Aorta (tissue), 5 donors: Measurements from ENCODE around the gene ZRANB2. TPM values are rescaled to one million over a fixed set of nuclear protein-coding genes. Genes with fewer than 3 reads are reported as not detected.

Source experiments
- ATAC-seq: fragments of 200-7000 bp; cut with Tn5 transposase; one replicate; pipeline ENCODE4 v1.9.1; 2022; ENCODE audit warnings: moderate library complexity; ENCODE audit not compliant: low FRiP score
- DNase-seq, 2 donors: peaks; one replicate each; pipeline ENCODE4 v3.0.0-alpha.2; 2020
- H3K27ac ChIP-seq, 2 donors: one replicate each; pipeline ENCODE4 v1.5.1; 2013; ENCODE audit warnings: low read length in 2 of 2, mild to moderate bottlenecking in 2 of 2, moderate library complexity in 2 of 2, control low read depth in 1 of 2, inconsistent platforms in 1 of 2, low read depth in 1 of 2
- H3K27me3 ChIP-seq, 2 donors: one replicate each; pipeline ENCODE4 v1.6.1; 2013; ENCODE audit warnings: control low read depth in 1 of 2, low read length in 1 of 2, mild to moderate bottlenecking in 1 of 2, moderate library complexity in 1 of 2; ENCODE audit not compliant: insufficient read depth in 2 of 2, control insufficient read depth in 1 of 2
- H3K36me3 ChIP-seq, 2 donors: one replicate each; pipeline ENCODE4 v1.6.1; 2013; ENCODE audit warnings: control low read depth in 1 of 2, low read length in 1 of 2, mild to moderate bottlenecking in 1 of 2; ENCODE audit not compliant: insufficient read depth in 2 of 2, control insufficient read depth in 1 of 2
- H3K4me1 ChIP-seq, 2 donors: one replicate each; pipeline ENCODE4 v1.6.1; 2013; ENCODE audit warnings: low read length in 2 of 2, control low read depth in 1 of 2, mild to moderate bottlenecking in 1 of 2, moderate library complexity in 1 of 2; ENCODE audit not compliant: insufficient read depth in 2 of 2, control insufficient read depth in 1 of 2
- H3K4me3 ChIP-seq, 2 donors: one replicate each; pipeline ENCODE4 v1.5.1; 2013; ENCODE audit warnings: low read length in 2 of 2, control low read depth in 1 of 2, mild to moderate bottlenecking in 1 of 2
- H3K9me3 ChIP-seq: one replicate; pipeline ENCODE4 v1.6.1; 2013; ENCODE audit warnings: mild to moderate bottlenecking, low read length; ENCODE audit not compliant: control insufficient read depth
- WGBS, 2 donors: extraction: QIAGEN DNeasy Blood & Tissue Kit; methylation state at CpG; one replicate each; pipeline ENCODE4 v1.1.7; 2013; 5-methylcytosine and 5-hydroxymethylcytosine counted together
- intact Hi-C, 2 donors: fragments of 100-400 bp; cut with DNase I; formaldehyde crosslinking; loops; one replicate each; pipeline versions ENCODE4 v1.14.2 to v1.15.0; 2022
- polyA plus RNA-seq, 2 donors: library from polyadenylated mRNA; stranded (reverse); fragments of 200-250 nt; gene quantifications; one replicate each; pipeline ENCODE4 v1.2.3, GENCODE V29; 2013
- total RNA-seq, 2 donors: library from RNA; stranded (reverse); fragmentation: NEBNext Ultra II Directional; extraction: Animal tissue kit (Norgen Biotek cat#: 25700); gene quantifications; one replicate each; pipeline ENCODE4 v1.2.1, GENCODE V29; 2021
- donor health status: healthy with polysubstance abuse.
- donor health status: Bipolar disorder and iron deficiency.
- donor health status: DM: no; HTN: no; CAD: no.
- donor health status: DM: no; HTN: no; CAD: no.
- donor health status: DM: yes; HTN: yes; CAD: no.

The ZRANB2 gene
- total and polyA plus RNA-seq, 4 donors, result 26.3 to 118 (median 100) TPM

DNA sequence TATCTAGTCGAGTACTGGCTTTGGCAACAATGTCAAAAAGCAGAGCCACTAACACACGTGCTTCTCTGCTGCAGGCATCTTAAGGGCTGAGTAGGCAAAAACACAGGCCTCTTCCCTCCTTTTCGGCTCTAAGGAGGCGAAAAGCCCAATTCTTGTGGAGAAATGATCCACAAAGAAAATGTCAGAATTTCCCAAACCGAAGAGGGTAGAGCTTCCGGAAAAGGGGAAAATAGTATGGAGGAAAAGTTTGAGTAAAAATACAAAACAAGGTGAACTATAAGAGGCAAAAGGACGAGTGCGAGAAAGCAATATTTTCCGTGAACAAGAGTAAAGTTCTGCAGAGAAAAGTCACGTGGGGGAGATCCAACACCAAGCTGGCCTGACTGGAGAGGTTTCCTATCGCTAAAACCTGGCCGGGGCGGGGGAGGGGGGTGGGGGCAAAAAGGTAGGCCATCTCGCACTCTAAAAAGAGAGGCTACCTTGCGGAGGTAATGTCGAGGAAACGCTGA, 551 bp downstream of the ZRANB2 start:
- peak overlapping the region; percentile 52 to 75 for H3K27ac ChIP-seq
- DNase-seq, result no peak
- intact Hi-C loops, result loop anchor here in 1 of 2 donors (2.0 kb wide), 1 partner anchor 875 kb away; the partner anchor contains the start of gene LRRC40

DNA sequence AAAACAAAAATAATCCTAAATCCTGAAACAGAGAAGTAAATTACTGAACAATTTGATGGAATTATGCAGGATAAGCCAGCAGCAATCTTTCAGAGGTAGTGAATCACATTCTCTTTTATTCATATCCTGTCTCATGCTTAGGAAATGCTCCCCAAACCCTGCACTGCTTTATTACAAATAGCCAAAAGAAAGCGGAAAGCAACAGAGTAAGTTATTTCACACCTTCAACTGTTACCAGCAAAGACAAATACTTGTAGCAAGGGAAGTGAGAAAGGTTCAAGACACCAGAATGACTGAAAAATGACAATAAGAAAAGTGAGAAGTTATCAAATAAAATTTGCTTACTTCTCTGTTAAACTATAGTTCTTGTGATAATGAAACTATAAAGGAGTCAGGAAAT, 6.2 kb downstream of the ZRANB2 start:
- Histone ChIP-seq H3K27me3 (no peaks in the 10 kb centered on the region), H3K27ac (no peak overlapping the region), H3K36me3 (peaks cover 7% of the 10 kb centered on the region in 2 donors), H3K4me1 (no peaks in the 10 kb centered on the region), H3K4me3 (no peak overlapping the region), H3K9me3 (no peaks in the 10 kb centered on the region)
- ATAC-seq, result no peak
- WGBS, 2 donors, result 88 to 91% methylated on average over 1 of the region's 1 CpG
- no peak for DNase-seq
- intact Hi-C loops, result loop anchor here in 1 of 2 donors (10.0 kb wide), 2 partner anchors 640 to 840 kb away; no protein-coding TSS in a partner anchor

More for the DNA sequence above, 551 bp downstream of the ZRANB2 start:
- WGBS, 2 donors, result 0 to 1% methylated on average over 17 of the region's 17 CpGs
- Histone ChIP-seq H3K27me3 (no peaks in the 10 kb centered on the region), H3K4me1 (no peaks in the 10 kb centered on the region), H3K4me3 (peak overlapping the region; percentile 97 to 98), H3K9me3 (no peaks in the 10 kb centered on the region), H3K36me3 (peaks cover 3 to 7% of the 10 kb centered on the region in 2 donors)
- ATAC-seq, result no peak

DNA sequence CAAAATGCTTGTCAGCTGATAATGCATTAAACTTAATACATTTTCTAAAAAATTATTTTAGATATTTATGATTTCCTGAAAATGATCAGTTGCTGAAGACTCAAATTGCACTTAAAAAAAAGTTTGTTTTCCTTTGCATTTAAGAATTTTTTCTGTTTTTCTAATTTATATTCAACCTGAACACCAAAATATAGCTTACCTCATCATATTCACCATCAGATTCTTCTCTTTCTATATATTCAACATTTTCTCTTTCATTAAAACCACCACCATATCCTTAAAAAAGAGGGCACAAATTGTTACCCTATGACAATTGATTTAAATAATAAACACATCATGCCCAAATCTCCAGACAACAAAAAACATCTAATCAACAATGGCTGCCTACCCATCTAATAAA, 8.6 kb downstream of the ZRANB2 start:
- H3K27ac ChIP-seq, result no peak overlapping the region
- H3K36me3 ChIP-seq, result peaks cover 7 to 11% of the 10 kb centered on the region in 2 donors
- H3K4me1 ChIP-seq, result no peaks in the 10 kb centered on the region
- H3K9me3 ChIP-seq, result no peaks in the 10 kb centered on the region
- intact Hi-C loops, result loop anchor here in 1 of 2 donors (10.0 kb wide), 2 partner anchors 637 to 837 kb away; no protein-coding TSS in a partner anchor
- ATAC-seq (no peak), DNase-seq (no peak)
- H3K27me3 ChIP-seq, result no peaks in the 10 kb centered on the region
- no peak overlapping the region for H3K4me3 ChIP-seq

DNA sequence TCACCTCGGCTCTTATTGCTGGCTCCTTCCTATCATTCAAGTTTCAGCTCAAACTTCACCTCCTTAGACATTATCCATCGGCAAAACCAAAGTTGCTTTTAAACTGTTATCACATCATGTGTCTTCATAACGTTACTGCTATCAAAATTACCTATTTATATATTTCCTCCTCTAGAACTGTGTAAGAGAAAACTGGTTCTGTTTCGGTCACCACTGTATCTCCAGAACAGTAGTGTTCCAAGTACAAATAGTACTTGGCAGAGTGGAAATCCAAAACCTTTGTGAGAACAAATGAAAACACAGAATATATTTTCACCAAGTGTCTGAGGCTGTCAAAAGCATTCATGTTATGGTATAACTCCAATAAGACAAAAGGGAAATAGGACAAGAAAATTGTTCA, 9.1 kb downstream of the ZRANB2 start:
- WGBS, 2 donors, result 75 to 77% methylated on average over 4 of the region's 4 CpGs
- no peak for DNase-seq
- Histone ChIP-seq H3K4me3 (no peak overlapping the region), H3K4me1 (no peaks in the 10 kb centered on the region), H3K27ac (no peak overlapping the region), H3K9me3 (no peaks in the 10 kb centered on the region), H3K36me3 (peaks cover 7 to 11% of the 10 kb centered on the region in 2 donors), H3K27me3 (no peaks in the 10 kb centered on the region)
- intact Hi-C loops, result loop anchor here in 1 of 2 donors (10.0 kb wide), 2 partner anchors 637 to 837 kb away; no protein-coding TSS in a partner anchor
- ATAC-seq, result no peak

DNA sequence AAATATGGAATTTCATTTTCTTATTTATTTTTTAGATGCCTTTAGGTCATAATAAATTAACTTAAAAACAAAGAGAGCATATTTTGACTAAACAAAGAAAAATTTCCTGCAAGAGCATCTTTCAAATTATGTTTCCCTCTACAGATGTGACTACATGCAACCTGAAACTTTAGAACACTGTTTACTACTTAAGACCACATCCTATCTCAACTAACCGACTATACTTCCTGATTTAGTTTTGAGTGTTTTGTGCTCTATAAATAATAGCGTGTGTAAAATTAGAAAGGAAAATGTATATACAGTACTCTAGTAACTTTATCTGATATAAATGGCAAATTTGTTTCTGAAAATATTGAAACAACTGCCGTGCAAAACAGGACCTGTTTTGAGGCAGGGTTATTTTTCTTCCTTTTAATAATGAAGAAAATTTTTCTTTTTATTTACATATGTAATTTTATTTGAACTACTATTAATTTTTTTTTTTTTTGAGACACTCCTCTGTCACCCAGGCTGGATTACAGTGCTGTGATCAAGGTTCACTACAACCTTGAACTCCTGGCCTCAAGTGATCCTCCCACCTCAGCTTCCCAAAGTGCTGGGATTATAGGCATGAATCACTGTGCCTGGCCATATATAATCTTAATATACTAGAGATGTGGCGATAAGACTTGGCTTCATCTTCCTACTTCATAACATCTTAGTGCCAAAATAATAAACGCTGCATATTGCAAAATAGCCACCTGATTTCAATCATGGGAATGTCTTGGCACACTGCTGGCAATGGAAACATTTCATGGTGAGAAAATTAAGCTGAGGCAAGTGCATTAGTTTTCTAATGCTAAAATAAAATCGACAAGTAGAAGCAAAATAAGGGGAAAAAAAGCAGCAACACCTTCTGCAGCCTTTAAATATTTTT, 12.3 kb downstream of the ZRANB2 start:
- intact Hi-C loops, result no loop called here
- no peak overlapping the region for H3K27ac ChIP-seq
- H3K9me3 ChIP-seq, result no peaks in the 10 kb centered on the region
- H3K4me1 ChIP-seq, result no peaks in the 10 kb centered on the region
- H3K36me3 ChIP-seq, result peaks cover 4 to 5% of the 10 kb centered on the region in 2 donors
- ATAC-seq (no peak), DNase-seq (no peak)
- H3K27me3 ChIP-seq, result no peaks in the 10 kb centered on the region
- WGBS, 2 donors, result 62 to 66% methylated on average over 6 of the region's 6 CpGs
- no peak overlapping the region for H3K4me3 ChIP-seq

DNA sequence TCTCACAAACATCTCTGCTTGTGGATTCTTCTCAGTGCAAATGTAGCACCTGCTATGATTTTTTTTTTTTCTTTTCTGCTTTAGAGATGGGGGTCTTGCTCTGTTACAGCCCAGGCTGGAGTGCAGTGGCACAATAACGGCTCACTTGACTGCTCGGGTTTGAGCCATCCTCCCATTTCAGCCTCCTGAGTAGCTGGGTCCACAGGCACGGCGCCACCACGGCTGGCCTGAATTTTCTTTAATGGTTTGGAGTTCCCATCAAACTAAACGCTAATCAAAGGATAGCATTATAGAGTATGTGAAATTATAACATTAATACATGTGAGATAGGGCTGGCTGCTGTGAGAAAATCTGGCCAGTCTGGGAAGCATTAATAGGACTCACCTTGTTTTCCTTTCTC, 26.0 kb downstream of the ZRANB2 start:
- DNase-seq, result peak in 1 of 2 donors; percentile 64
- WGBS, 2 donors, result 71 to 73% methylated on average over 6 of the region's 6 CpGs
- intact Hi-C loops, result no loop called here

DNA sequence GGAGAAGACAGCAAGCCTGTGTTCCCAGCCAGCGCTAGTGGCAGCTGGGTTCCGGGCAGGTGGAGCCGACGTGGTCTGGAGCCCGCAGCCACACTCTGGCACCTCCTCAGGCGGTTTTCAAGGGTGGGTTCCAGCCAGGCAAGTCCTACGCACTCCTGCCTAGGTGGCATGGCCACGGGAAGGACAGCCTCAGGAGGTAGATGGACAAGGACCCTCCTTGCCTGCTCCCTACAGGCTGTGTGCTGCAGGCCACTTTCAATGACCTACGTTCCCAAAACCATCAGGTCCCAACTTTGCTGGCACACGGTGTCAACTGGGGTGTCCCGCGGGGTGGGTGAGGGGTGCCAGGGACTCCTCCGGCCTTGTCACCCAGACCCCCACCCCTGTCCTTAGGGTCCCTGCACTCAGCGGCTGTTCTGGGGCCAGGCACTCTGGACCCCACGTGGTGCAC, 26.5 kb downstream of the ZRANB2 start:
- H3K27ac ChIP-seq, result no peak overlapping the region
- no peaks in the 10 kb centered on the region for H3K4me1 ChIP-seq
- no peaks in the 10 kb centered on the region for H3K9me3 ChIP-seq
- no peaks in the 10 kb centered on the region for H3K27me3 ChIP-seq
- ATAC-seq (peak; percentile 33), DNase-seq (peak in 1 of 2 donors; percentile 70)
- WGBS, 2 donors, result 73 to 82% methylated on average over 15 of the region's 15 CpGs
- H3K36me3 ChIP-seq, result no peaks in the 10 kb centered on the region
- intact Hi-C loops, result no loop called here
- no peak overlapping the region for H3K4me3 ChIP-seq

More for the DNA sequence above, 26.0 kb downstream of the ZRANB2 start:
- Histone ChIP-seq H3K27me3 (no peaks in the 10 kb centered on the region), H3K4me3 (no peak overlapping the region), H3K27ac (no peak overlapping the region), H3K9me3 (no peaks in the 10 kb centered on the region), H3K36me3 (no peaks in the 10 kb centered on the region), H3K4me1 (no peaks in the 10 kb centered on the region)
- peak; percentile 34 for ATAC-seq

DNA sequence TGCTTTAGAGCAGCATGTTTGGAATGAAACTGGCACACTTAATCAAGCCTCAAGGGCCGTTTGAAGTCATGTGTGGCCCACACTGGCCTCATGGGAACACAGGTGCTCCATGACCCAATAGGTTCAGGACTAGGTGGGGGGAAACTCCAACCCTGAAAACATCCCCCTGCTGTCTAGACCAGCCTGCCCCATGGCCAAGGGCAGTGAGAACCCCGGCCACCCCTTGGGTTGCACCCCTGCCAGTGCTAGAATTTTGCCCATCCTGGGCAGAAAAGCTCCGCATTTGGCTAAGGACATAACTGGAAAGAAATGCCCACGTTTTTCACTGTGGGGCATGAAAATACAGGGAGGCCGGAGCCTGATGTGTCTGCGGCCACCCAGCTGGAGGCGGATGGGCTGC, 27.1 kb downstream of the ZRANB2 start:
- H3K27ac ChIP-seq, result no peak overlapping the region
- DNase-seq (no peak), ATAC-seq (no peak)
- no peaks in the 10 kb centered on the region for H3K4me1 ChIP-seq
- H3K27me3 ChIP-seq, result no peaks in the 10 kb centered on the region
- no peaks in the 10 kb centered on the region for H3K36me3 ChIP-seq
- intact Hi-C loops, result no loop called here
- 57 to 67% methylated on average over 7 of the region's 7 CpGs for WGBS, 2 donors
- H3K9me3 ChIP-seq, result no peaks in the 10 kb centered on the region
- H3K4me3 ChIP-seq, result no peak overlapping the region
